EH (cell line): ENCODE measurements around the gene IL17RD.

ENCODE experiments used
- DNase-seq: peaks from one replicate; pipeline ENCODE4 v3.0.0-alpha.2; 2015; ENCODE audit warnings: low read depth

The IL17RD gene

DNA sequence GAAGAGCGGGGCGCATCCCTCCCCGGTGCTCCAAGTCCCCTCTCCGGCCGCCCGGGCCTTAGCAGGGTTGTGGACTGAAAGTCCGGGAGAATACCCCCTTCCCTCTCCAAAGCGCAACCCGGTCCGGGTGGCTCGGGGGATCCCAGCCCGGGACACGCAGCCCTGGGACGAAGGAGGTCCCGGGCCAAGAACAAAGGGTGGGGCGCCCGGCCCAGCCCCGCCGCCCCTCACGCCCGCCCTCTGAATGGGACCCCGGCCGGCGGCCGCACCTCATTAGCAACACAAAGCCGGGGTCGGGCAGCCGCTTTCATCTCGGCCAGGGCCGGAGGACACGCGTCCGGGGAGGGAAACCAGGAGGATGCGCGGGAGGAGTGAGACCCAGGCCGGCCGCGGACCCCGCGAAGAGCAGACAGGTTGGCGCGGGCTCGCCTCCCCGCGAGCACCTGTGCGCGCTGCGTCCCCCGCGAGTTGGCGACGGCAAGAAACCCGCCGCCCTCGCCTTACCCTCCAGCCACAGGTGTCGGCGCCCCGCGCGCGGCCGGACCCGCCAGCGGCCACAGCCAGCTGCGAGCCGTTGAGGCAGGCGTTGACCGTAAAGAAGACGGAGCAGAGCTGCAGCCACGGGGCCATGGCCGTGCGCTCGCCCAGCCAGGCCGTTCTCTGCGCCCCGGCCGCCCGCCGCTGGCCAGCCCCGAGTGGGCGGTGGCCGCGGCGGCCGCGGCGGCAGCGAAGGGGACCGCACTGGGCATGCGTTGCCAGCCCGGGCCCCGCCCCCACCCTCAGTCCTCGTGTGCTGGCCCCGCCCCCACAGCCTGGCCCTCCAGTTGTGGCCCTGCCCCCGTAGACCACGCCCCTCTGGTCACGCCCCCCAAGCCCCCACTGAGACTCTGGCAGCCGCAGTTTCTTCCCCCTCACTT is at the start of gene IL17RD:
Gene IL17RD (minus strand): TSS at position 697 of the 917 bp plus-strand sequence. CDS start 67 bp downstream, at position 630.
- DNase-seq, result peak; percentile 80

DNA sequence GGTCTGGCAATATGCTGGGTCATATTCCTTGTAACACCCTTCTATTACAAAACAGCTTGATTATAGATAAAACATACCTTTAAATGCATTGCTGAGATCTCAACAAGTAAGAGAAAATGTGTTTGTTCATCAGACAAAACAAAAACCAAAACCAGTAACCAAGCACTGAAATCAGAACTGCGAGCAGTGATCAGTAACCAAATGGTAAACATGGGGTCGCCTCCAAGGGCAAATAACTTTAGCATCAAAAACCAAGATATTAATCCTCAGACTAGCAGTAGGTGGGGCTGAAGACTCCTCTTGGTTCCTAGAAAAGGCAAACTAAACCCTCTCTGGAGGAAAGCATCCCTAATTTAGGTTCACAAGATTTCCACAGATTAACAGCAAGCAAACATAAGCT is 41.3 kb upstream of the IL17RD start:
- no peak for DNase-seq

DNA sequence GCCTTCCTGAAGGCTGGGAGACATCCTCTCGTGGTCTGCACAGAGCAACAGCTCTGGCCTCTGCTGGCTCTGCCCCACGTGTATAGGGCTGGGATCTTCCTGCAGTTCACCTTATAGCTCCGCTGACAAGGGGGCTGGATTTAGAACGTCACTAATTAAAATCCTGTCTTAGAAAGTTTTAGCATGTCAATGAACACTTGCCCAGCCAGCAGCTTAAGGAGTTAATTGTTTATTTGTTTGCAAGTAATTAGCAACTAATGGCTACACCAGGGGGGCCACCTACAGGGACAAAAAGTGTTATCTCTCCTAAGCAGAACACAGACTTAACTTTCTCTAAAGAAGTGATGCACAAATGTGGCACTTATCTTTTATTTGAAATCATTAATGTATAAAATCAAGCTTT is 34.7 kb upstream of the IL17RD start, which contains the start of gene HESX1:
Gene HESX1 (minus strand): TSS at position 84 of the 403 bp plus-strand sequence. CDS start 60 bp downstream, at position 24.
- no peak for DNase-seq

DNA sequence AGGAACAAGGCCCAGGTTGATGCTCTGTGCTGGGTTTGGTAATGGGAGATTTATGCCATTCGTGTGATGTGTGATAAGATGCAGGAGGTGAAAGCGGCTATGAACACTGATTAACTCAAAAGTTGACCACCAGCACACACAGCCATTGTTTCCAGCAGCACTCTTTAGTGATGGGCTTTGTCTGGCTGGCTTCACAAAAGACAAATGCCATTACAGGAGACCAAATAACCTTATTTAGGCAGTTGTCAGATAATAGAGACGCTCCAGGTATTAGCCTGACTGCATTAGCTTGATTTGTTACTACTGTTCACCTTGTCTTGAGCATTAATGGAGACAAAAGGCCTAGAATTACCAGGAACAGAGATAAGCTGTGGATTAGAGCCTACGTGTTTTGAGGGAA is 29.5 kb upstream of the IL17RD start:
- DNase-seq, result no peak

DNA sequence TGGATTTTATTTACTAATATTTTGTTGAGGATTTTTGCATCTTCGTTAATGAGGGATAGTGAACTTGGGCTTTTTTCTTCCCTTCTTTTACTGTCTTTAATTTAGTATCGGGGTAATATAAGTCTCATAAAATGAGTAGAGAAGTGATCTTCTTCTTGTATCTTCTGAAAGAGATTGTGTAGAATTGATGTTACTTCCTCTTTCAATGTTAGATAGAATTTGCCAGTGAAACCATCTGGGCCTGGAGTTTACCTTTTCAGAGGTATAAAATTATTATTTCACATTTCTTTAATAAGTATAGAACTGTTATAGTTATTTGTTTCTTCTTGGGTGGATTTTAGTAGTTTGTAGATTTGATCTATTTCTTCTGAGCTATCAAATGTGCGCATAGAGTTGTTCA is 26.9 kb upstream of the IL17RD start:
- DNase-seq, result no peak

DNA sequence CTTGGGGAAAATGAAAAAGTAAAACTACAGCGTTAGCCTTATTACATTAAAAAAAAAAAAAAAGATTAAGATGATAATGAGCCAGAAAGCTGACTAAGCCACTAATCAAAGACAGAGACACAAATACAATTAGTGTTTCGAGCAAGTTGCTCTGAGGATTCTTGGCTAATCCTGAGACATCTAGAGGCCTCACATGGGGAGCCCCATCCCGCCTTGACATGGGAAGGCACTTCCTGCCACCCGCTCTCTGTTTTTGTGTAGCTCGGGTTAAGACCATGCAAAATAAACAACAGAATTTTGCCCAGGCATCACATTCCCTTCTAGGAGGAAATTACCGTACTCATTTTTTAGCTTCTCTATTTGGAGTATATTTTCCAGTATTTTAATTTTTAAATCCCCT is 19.4 kb upstream of the IL17RD start:
- no peak for DNase-seq

DNA sequence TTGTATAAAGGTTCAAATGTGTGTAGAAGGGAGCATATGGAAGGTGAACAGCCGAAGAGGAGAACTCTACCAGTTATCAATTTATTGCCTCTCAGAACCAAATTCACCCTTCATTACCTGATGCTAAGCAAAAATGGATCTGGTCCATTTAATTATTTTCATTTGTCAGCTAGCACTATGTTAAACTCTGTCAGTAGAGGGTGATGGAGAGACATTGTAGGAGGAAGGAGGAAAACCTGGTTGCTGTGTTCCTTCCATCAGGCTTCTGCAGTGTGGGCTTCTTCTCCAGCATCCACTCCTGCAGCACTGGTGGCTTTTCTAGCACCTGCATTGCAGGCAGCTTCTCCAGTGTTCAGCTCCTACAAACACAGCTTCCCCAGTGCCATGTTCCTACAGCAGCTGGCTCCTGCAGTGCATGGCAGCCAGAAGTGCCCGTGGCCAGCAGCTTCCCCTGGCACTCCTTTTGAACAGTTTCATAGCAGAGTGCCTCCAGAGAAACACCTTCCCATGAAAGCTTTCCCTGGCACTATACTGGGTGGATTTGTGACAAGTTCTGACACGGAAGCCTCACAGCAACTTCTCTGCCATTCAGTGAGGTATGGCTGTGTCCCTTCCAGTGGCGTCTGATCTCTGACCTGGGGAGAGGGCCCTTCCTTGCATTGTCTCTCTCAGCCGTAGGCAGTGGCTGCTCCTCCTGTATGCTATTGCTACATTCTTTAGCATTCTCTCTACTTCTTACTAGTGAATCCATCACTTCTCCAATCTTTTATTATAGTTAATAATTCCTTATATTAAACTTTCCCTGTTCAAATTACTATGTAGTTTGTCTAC is 14.6 kb upstream of the IL17RD start:
- DNase-seq, result peak; percentile 21

DNA sequence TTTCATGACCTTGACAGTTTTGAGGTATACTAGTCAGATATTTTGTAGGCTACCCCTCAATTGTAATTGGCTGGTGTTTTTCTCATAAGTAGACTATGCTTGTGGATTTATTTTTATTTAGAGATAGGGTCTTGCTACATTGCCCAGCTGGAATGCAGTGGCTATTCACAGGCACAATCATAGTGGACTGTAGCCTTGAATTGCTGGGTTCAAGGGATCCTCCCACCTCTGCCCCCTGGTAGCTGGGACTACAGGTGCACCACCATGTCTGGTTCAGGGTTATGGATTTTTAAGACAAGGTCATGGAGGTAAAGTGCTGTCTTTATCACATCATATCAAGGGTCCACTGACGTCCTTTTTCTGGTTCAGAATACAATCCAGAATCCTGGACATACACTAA is 10.9 kb upstream of the IL17RD start:
- DNase-seq, result no peak

DNA sequence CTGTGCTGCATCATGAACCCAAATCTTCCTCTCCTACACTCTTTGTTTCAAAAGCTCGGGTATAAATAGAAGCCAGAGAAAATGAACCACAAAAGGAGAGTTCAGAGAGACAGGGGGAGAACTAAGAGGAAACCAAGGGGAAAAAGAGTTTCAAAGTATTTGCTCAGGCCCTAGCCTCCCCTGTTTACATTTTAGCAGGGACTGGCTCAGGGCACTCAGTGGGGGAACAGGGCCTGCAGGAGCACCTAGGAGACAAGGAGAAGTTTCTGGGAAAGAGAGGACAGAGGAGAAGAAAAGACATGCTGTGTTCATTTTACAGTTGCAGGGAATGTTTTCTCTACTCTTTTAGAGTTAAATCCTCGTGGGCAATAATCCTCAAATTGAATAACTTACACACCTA is 8.5 kb upstream of the IL17RD start:
- DNase-seq, result no peak

DNA sequence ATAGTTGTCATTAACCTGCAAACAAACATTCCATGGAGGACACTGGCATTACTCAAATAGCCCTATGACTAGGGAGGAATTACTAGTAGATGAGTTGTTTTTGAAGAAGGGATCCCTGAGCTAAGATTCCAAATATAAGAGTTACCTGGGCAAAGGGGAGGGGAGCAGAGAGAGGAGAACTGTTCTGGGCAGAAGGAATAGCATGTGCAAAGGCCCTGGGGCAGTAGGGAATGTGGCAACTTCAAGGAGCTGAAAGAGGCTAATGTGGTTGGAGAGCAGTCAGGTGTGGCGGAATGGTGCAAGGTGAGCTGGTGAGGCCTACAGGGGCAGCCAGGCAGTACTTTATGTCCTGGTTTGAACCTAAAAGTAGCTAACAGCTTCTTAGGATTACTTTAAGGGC is 5.8 kb upstream of the IL17RD start:
- DNase-seq, result no peak

DNA sequence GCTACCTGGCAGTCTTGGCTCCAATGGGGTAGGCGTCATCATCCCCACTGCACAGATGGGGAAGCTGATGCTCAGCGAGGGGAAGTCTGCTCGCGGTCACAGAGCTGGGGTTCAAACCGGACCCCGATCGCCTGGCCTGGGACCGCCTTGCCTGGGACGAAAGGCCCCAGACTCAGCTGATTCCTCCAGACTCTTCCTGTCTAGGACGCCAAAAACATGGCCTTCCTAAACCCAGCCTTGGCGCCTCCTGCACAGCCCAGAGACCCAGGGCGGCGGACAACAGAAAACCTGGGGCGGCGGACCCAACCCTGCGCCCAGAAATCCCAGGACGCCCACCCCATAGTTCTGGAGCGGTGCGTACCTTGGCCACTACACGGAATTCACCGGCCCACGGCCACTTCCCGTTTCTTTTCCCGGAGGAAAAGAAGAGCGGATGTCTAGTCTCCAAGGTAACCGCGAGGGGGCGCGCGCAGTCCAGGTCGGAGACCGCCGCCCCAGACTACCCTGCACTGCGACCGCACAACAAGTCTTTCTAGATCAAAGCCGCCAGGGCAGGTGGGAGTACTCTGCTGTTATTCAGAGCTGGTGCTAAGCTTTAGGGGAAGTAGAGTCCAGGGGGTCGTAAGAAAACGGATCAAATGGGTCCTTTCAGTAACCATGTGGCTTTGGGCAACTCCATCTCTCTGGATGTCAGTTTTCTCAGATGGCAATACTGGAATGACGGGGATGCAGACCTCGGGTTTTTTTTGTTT is 4.9 kb upstream of the IL17RD start:
- DNase-seq, result peak; percentile 67

DNA sequence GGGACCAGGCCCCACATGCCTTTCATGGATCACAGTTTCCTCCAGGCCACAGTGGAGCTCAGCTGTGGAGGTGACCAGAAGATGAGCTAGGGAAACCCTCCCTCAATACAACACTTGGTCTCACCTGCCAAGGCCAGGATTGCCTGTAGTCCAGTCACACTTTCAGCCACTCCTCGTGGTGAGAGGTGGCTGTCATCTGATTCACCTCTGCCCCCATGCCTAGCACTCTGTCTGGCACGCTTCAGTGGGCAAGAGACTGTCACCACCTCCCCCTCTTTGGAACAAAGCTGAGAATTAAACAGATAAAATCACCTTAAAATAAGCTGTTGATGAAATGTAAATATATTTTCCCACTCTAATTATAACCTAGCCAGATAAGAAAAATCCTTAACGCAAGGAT is 4.0 kb upstream of the IL17RD start:
- DNase-seq, result no peak

DNA sequence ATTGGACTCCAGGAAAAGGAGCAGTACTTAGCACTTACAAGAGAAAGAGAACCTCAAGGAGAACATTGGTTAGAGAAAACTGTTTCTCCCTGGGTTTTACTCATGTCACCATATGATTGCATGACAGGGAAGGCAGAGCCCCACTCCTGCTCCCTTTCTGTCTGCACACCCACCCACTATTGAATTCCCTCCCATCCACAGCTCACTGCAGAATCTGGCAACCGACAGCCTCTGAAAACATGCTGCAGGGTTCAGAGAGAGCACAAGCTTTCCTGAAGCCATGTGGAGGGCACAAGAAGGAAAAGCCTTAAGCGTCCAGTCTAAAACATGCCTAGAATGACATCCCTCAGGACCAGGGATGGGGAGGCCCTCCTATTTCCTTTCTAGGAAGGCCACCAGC is 3.0 kb upstream of the IL17RD start:
- DNase-seq, result no peak

DNA sequence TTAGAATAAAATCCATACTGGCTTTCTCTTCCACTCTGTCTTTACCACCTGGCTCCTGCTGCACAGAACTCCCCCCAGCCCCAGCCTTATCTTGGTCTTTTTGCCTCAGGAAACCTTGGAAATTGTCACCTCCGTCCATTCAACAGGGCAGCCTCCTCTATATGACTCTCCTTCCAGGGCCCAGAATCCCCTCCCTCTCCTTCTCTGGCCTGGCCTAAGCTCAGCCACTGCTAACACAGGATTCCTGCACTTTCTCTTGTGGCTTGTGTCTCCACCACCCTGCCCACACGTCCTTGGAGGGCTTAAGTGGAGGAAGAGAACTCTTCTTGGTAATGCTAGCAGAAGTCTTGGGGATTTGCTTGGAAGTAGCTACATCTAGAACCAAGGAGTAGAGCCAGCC is 1.5 kb upstream of the IL17RD start:
- DNase-seq, result no peak

DNA sequence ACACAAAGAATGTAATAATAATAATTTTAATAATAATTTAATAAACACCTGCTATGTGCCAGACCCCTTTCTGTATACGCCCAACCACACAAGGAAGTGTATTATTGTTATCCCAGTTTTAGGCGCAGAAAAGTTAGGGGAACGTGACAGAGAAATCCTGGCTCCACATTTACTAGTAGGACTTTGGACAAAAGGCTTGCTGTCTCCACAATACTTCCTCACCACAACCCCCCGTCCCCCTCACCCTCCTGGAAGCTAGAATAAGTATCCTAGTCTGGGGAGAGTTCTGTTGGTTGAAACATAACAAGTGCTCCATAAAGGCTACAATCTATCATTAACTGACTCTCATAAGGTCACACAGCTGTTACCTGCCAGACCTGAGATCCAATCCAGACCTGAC is 488 bp upstream of the IL17RD start:
- DNase-seq, result no peak

DNA sequence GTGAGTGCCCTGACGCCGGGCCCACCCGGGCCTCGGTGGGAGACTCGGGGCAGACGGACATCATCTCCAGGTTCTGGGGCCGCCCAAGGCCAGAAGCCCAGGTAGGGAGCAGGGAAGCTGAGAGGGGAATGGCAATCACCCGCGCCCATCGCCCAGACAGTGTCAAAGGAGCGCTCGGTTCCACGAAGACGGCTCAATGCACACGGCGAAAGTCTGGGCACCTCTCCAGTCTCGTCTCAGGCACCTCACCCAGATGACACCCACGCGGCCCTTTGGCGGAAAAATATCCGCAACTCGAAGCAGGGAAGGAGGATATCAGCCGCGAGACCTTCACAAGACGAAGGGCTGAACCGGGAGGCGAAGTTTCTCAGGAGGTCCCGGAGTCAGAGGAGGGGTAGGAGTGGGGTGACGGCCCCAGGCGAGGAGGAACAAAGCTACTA is 916 bp downstream of the IL17RD start:
- no peak for DNase-seq

DNA sequence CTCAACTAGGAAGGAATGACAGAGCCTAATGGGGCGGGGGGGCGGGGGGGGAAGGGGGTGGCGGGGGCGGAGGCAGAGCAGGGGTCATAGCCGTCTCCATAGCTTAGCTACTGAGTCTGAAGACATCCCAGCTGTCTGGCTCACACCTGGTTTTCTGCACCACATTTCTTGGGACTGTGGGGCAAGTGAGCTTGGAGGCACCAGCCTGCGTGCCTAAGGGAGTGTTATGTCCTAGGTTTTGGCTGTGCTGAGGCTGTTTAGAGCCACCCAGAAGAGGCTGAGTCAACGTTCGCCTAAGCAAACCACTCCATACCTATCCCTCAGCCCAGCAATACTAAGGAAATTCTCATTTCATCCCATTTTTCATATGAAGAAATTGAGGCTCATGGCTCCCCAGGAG is 1.4 kb downstream of the IL17RD start:
- DNase-seq, result no peak

DNA sequence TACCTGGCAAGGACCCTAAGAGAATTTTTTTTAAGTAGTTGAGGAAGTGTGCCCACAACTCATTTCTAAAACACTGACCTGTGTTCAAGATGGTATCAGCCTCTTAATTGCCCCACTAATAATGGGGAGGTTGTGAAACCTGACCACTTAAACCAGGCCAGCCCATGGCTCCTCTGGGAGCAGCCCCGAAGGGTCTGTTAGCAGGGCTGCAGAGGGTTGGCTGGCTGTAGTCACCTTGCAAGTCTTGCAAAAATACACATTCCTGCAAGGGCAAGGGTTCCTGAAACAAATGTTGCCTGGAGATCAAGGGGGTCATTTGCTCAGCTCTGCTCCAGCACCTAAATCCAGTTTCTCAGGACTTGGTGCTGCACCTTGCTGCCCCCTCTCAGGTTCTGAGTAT is 3.2 kb downstream of the IL17RD start:
- DNase-seq, result no peak

DNA sequence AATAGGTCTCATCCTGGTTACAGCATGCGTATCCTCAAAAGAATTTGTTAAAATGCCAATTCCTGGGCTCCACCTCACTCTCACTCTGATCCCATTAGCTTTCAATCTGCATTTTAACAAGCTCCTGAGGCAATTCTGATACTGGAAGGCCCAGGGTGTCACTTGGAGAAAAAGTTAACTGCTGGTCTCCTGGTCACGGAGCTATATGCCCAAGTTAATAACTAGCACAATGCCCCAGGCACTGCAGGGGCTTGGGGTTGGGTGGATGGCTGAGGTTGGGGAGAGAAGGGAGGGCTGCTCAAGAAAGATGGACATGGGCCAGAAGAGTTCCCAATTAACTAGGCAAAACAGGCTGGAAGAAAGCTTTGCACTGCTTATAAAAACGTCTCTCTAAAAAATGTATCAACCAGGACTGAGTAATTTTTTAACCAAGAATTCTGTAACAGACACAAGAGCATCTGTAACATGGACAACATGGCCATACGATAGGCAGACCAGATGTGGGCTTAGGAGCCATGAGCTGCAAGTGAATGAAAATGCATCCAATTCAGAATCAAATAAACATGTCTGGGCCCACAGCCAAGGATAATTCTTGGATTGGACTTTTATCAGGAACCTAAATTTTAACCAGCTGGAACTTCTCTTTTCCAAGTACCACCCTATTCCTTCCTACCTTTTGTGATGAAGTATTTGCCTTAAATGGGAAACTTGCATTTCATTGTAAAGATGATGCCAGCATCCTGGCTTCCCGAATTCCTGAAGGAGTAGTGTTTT is 4.2 kb downstream of the IL17RD start:
- DNase-seq, result no peak

DNA sequence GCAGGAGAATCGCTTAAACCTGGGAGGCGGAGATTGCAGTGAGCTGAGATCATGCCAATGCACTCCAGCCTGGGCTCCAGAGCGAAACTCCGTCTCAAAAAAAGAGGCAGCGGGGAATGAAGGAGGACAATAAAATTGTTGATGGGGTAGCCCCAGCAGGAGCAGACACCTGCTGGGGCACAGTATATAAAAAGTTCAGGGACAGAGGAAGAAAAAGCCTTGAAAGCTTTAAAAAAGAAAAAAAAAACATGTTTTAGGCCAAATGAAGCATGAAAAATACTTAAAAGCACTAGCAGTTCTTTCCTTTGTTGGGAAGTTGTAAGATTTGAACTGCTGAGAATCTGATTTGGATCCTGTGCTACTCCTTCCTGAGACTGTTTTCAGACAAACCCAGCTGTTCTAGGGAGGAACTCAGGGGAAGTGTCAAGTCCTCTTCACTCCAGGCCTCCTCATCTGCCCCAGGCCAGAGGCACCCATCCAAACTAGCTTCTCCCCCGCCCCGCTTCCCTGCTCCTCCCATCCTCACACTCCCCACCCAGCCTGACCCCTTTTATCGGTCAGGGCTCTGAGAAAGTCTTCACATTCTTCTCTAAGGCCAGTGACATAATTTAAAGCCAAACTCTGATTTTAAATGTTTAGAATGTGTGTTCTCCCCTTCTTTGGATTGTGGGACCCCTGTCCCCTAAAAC is 4.9 kb downstream of the IL17RD start:
- DNase-seq, result no peak
